HPDE6-E6E7 (cell line): ENCODE data around the gene CYP24A1.
A peak's percentile ranks its signal among the peaks of the same experiment; 100 is the strongest.

Source experiments
- DNase-seq: peaks from one replicate; pipeline ENCODE4 v3.0.0; 2011; ENCODE audit warnings: missing footprints; ENCODE audit errors: extremely low spot score

Gene CYP24A1

DNA sequence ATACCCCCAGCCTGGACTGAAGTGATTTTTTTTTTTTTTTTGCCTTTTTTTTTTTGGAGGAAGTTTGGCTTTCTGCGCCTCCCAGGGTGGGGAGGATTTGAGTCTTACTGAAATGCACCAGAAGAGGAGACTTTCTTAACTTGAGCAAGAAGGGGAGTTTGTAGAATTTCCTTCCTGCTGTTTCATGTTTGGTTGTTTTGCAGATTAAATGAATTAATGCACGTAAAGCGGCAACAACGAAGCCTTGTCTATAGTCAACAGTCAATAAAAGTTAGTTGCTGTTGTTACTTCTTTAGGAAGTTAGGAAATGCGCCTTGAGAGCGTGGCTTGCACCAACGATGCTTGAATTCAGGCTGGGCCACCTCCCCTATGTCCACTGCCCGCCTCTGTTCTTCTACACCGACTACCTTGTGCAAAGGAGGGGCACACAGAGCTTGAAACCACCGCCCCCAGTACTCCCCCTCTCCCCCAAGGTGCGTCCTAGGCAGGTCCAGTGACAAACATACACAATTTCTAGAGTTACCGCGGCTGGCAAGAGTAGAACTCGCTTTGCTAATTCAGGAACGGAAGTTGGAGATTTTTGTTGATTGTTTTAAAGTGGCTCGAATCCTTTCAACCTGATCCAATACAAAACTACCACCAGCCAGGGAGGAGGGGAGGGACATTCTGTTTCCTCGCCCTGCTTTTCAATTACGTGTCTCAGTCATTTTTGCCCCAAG, 830 bp upstream of the CYP24A1 start:
- DNase-seq: no peak

DNA sequence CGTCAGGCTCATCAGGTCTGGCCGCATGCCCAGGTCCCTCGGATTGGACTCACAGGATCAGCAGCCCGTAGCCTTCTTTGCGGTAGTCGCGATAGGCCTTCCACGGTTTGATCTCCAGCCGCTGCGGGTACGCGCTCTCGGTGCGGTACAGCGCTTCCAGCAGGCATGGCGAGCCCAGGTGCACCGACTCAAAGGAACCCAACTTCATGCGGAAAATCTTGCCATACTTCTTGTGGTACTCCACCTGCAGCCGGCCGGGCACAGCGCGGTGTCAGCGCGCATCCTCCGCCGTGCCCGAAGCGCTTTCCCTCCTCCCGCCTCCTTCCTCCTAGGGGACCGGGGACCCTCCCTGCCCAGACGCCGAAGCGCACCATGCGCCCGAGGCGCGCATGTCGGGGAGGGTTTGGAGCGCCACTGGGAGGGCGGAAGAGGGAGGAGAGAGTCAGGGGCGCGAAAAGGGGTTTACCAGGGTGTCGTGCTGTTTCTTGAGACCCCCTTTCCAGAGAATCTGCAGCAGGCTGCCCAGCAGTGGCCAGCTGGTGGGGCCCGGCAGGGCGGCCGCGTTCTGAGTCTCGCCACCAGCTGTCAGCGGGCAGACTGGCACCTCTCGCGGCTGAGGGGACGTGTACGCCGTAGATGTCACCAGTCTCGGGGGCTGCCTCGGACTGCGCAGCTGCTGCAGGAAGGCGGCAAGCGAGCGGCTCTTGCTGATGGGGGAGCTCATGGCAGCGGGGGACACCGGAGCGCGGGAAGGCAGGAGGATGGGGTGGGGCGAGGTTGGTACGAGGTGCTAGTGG, 732 bp downstream of the CYP24A1 start:
- no peak for DNase-seq

DNA sequence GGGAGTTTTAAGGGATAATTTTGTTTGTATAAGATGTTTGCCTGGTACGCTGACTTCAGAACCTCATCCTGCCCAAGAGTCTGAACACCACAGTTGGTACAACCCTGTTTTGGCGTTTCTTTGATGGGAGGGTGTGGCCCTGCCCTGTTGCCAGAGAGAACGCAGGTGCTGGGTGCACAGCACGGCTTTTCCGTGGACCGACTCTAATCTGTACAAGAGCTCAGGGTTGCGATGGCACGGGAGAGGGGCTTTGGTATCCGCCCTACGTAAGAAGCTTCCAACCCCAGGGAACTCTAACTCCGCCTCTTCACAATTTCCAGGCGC, 1.3 kb downstream of the CYP24A1 start:
- no peak for DNase-seq

DNA sequence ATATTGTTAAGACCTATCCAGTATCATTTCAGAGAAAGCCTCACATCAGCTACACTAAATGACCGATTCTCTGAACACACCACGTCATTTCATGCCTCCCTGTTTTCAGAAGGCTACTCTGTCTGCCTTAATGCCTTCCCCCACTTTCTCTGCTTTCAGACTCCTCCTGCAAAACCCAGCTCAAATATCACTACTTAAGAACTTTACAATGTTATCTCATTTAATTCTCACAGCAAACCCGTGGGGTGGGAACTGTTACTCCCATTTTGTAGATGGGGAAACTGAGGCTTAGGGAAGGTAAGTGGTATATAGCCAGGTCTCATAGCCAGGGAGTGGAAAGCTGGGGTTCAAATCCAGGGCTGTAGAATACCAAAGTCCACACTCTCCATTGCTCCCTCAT, 2.8 kb downstream of the CYP24A1 start:
- no peak for DNase-seq

DNA sequence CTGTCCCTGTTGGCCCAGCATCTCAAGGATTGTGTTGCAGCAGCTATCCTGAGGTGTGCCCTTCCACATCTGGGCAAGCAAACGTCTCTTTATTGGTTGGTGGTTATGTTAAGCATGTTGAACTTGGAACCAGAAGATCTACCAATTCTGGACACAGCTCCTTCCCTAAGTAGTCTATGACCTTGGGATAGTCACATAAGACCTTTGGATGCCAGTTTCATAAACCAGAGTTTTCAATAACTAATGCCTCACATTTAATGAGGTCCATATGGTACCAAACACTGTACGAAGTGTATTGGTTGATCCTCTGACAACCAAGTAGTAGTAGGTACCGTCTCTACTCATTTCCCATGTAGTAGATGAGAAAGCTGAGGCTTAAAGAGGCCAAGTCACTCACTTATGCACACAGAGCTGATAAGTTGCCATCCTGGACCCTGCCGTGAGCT, 3.7 kb downstream of the CYP24A1 start:
- no peak for DNase-seq

DNA sequence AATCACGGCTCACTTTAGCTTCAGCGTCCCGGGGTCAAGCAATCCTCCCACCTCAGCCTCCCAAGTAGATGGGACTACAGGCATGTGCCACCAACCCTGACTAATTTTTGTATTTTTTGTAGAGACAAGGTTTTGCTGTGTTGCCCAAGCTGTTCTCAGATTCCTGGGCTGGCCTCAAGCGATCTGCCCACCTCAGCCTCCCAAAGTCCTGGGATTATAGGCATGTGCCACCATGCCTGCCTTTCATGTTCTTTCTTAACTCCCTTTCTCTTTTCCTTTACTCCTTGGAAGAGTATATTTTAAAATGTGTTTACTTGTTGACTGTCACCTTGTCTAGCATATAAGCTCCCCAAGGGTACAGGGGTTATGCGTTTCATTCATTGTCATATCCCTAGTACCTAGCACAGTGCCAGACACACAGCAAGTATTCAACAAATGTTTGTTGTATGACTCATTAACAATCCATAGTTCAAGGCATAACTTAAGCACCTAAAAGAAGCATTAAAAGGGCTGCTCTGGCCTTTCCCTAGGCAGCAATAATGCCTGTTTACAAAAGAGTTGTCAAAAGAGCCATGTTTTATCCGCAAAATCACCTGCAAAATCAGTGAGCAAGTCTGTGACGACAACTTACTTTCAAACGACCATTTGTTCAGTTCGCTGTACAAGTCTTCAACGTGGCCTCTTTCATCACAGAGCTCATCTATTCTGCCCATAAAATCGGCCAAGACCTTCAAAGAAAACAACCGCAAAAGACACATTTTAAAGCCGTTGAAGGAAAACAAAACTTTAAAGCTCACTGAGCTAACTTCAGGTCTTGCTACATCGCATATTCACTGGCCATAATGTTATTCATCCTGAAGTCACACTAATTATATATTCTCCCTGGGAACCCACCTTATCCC, 4.6 kb downstream of the CYP24A1 start:
- DNase-seq: no peak

DNA sequence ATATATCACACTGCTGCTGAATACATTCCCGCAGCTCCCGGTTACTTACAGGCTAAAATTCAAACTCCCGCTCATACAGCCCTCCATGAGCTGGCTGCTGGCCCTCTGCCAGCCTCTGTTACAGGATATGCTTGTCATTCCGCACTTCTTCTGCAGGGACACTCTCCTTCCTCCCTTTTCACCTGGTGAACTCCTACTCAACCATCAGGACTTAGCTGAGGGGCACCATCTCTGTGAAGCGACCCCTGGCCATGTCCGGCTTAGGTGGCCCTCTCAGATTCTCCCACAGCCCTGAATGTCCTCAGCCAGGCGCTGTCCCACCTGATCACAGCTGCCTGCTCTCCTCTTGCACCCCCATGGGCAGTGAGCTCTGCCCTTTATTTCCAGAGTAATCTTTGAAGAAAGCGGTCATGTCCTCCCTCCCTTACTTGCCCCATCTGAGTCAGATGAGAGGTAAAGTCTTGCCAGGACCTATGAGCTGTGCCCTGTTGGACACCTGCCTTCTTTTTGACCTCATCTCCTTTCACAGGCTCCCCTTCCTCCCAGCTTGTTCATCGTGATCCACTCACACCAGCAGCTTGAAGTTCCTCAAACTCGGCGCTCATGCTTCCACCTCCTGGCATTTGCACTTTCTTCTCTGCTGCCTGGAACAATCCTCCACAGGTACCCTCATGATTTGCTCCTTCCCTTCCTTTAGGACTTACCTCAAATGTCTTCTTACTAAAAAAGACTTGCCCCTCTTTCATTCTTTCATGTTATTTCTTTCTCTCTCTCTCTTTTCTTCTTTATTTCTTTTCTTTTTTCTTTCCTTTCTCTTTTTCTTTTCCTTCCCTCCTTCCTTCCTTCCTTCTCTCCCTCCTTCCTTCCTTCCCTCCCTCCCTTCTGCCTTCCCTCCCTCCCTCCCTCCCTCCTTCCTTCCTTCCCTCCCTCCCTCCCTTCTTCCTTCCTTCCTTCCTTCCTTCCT, 5.6 kb downstream of the CYP24A1 start:
- peak; percentile 88 for DNase-seq

DNA sequence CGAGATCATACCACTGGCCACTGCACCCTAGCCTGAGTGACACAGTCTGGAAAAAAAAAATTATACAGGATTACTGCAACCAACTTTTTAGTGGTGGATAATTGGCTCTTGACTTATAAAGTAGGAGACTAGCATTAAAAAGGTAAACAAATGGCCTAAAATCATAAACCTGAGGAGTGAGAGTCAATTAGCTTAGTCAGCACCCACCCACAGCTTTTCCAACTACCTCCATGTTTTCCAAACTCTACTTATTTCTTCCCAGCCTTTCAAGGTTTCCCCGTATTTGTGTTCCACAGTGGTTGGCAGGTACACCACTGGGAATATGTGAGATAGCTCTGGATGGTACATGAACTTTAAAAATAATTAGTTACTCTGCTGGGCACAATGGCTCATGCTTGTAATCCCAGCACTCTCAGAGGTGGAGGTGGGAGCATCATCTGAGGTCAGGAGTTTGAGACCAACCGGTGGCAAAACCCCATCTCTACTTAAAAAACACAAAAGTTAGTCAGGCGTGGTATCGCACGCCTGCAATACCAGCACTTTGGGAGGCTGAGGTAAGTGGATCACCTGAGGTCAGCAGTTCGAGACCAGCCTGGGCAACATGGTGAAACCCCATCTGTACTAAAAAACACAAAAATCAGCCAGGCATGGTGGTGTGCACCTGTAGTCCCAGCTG, 6.7 kb downstream of the CYP24A1 start:
- DNase-seq: no peak

DNA sequence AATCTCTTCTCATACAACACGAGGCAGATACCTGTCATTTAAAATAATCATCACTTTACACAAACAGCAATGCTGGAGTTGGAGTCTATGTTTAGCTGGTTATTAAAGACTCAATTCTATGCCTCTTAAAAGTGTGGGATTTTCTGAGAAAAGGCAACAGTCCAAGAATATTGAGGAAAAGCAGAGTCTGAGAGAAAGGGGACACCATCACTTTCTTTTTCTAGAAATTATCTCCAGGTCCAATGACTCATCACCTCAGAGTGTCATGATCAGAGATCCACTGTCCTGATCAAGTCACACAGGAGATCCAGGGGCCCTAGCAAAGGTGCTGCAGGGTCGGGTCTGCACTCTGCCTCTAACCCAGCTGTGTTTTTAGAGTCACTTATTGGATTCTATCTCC, 8.0 kb downstream of the CYP24A1 start:
- no peak for DNase-seq

DNA sequence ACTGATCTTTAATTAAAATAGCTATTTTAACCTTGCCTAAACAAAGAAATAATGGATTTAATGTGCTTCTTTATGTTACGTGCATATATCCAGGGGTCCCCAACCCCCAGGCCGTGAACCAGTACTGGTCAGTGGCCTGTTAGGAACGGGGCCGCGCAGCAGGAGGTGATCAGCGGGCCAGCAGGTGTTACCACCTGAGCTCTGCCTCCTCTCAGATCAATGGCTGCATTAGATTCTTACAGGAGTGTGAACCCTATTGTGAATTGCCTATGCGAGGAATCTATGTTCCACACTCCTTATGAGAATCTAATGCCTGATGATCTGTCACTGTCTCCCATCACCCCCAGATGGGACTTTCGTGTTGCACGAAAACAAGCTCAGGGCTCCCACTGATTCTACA, 8.8 kb downstream of the CYP24A1 start:
- no peak for DNase-seq

DNA sequence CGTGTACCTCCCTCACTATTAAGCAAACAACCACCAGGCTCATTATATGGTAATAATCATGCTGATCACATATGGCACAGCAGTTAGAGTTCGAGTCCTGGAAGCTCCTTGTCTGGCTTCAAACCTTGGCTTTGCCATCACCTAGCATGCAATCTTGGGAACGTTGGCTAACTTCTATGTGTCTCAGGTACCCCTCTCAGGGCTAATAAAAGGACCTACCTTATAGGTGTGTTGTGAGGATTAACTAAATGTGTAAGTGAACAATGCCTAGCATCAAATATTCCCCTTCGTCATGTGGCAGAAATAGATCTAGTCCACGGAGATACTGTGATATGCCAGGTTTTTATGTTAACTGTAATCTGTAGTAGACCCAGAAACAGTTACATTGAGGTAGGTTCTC, 10.4 kb downstream of the CYP24A1 start:
- DNase-seq: no peak

DNA sequence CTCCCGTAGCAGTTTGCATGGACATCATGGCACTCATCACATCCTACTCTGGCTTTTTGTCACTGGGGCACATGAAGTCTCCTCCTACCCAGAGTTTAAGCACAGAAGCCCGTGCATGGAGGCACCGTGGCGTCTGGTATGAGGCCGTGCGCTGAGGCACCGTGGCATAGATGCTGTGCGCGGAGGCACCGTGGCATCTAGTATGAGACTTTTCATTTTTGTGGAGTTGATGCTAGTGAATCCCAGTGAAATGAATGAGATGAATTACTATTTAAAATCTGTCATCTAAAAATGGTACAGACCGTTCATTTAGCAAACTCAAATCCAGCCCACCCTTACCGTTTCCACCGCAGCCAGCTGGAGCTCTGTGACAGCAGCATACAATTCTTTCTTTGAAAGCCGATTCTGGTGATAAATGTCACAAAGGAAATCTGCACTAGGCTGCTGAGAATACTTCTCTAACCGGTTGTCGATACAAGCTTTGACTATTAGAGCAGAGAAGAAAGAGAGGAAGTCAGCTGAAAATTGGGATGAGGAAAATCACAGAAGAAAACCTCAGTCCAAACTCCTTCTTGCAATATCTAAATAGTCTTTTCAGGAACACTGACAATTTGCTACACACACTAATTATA, 11.3 kb downstream of the CYP24A1 start:
- no peak for DNase-seq

DNA sequence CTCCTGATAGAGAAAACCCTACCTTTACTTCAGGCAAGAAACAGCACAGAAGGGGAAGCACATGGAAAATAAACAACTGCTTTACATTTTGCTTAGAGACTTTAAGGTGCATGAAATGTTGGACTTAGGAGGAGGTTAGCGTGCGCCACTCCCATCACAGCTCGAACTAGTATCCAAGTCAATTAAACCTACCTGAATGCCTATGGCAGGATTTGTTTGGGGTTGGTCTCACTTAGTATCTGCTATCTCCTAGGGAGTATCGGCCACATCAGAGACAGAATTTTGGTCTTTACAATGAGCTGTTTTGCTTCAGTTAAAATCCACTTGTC, 12.0 kb downstream of the CYP24A1 start:
- DNase-seq: no peak

DNA sequence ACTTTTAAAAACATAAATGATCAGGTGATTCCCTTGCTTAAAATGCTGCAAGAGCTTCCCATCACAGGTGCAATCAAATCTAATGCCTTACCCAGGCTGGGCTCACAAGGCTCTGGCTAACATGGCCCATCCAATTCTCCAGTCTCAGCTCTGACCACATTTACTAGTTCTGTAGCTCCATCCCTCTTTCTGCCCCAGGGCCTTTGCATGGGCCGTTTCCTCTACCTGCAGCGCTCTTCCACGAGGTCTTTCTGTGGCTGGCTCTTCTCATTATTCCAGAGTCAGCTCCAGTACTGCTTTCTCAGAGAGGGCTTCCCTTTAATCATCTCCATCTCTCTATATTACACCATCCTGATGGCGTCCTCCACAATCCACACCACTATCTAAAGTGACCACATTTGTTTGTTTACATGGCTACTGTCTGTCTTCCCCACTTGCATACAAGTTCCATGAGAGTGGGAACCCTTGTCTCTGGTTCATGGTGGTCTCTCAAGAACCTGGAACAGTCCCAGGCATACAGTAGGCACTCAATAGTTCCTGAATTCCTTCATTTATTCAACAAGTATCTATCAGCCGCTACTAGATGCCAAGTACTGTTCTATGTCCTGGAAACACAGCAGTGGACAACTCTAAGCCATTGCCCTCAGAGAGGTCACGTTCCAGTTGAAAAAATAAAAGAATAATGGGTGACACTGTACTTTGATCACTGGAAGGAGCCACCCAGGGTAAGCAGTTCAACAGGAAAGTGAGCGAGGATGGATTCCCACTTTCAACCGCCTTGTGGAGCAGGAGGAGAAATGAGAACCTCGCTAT, 12.6 kb downstream of the CYP24A1 start:
- DNase-seq: no peak

DNA sequence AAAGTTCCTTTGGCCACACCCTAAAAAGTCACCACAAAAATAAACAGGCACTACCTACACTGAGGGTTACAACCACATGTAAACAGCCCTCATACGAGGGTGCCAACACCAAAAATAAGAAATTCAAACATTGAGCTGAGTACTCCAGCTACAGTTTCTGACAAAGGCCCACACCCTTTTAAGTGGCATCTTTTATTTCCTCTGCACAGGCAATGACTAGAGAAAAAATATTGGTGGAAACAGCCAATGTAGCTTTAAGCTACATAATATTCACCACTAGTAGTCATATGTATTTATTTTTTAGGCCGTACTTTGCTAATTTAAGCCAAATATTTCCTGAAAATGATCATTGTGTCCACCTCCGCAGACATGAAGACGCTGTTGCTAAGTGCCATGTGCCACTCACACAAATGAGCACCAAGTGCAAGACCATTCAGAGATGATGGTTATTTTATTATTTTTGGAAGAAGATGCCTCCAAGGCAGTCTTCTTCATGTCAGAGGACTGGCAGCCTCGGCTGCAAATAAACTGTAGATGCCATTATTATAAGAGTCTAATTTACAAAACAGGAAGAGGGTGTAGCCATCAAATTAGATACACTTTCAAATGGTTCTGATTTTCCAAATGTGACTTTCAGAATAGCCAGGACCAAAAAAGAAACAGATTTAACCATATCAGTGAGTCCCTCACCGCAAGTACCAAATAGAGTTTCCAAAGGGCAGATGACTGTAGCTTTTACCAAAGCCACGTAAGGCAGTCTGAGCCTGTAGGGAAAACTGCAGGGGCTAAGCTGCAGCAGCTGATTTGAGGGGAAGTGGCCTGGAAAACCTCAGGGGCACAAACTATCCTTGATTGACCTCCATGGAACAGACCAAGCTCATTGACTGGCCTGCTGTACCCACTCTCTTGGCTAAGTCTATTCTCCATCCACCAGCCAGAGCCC, 13.4 kb downstream of the CYP24A1 start:
- DNase-seq: no peak

DNA sequence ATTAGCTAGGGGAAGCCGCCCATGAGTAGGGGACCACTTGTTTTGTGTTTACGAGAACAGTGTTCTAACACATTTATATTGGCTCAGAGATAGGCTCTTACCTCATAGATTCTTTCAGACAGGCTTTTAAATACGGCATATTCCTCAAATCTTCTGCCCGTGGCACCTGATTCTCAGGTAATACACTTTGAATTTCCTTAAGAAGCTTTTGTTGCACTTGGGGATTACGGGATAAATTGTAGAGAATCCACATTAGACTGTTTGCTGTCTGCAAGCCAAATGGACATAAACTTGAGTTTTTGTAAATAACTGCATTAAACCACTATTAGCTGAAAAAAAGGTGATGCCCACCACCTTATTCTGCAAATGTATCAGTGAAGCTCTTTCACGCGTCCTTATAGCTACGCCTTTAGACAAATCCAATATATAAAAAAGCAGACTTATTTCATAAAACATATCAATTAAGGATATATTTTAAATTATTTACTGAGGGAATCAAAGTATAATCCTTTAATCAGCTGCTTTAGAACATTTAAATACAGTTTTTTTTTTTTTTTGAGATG, 14.8 kb downstream of the CYP24A1 start:
- DNase-seq: no peak

DNA sequence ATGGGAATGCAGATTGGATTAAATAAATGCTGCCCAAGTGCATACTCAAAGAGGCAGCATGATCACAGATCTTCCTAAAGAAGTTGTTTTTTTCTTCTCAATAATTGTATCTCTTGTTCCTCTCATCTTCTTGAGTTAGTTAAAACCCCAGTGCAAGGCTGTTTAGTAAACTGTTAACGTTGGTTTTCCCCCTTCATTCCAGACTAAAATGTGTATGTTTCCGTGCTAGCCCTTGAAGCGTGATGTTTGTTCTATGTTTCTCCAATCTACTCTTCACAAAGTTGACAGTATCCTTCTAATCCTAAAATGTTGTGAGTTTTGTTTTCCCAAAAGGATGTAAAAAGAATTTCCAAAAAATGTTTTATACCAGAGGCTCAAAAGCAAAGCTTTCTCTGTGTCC, 15.6 kb downstream of the CYP24A1 start:
- DNase-seq: no peak
